HepG2 (cell line): ENCODE results near the gene EBF3. TPM values are rescaled to one million over a fixed set of nuclear protein-coding genes. Genes with fewer than 3 reads are reported as not detected.

ENCODE experiments used
- ATAC-seq: fragments of 200-7000 bp; cut with Tn5 transposase; 3 replicates; pipeline ENCODE4 v1.9.1; 2020; ENCODE audit warnings: mild to moderate bottlenecking, moderate library complexity
- BruUV-seq: library from RNA; stranded (reverse); fragments of 400-500 nt; replicated peaks from 2 replicates; lab custom pipeline; 2021; lab: Mats Ljungman, UMichigan
- CTCF ChIA-PET: fragments of 300-600 bp; formaldehyde crosslinking; extraction: SDS; loops from one replicate; lab custom pipeline; 2021; ENCODE audit warnings: low total read pairs, inconsistent platforms, low intra/inter-chr PET ratio; lab: Yijun Ruan, JAX
- POLR2A ChIA-PET: fragments of 350-600 bp; sonication (Branson Sonifier 250); formaldehyde crosslinking; loops from one replicate; lab custom pipeline; 2020; ENCODE audit warnings: antibody characterized with exemption, inconsistent platforms; lab: Yijun Ruan, JAX
- DNase-seq: peaks from one replicate; pipeline ENCODE4 v3.0.0-alpha.2; 2015; ENCODE audit warnings: low spot score
- FAIRE-seq: peaks from 3 replicates; lab custom pipeline; 2011; peaks lifted over from hg19 to GRCh38; lab: Jason Lieb, UNC
- H2AFZ ChIP-seq: one replicate; pipeline ENCODE4 v1.6.1; 2011; ENCODE audit warnings: low read length, inconsistent platforms
- H3K27ac ChIP-seq: fragments of 300-600 bp; 3 replicates; pipeline ENCODE4 v1.8.0; 2011; ENCODE audit warnings: mixed run types, mild to moderate bottlenecking, mixed read lengths, low read length, inconsistent platforms; ENCODE audit not compliant: insufficient read depth; ENCODE audit errors: extremely low read length
- H3K27me3 ChIP-seq, 2 experiments: fragments of 200-600 bp in 1 of 2; 2 replicates in 1 of 2; 3 replicates in 1 of 2; pipeline versions ENCODE4 v1.6.0 to v1.8.0; 2011; ENCODE audit warnings: low read length in 2 of 2, mild to moderate bottlenecking in 2 of 2, moderate library complexity in 2 of 2, inconsistent platforms in 1 of 2; ENCODE audit not compliant: insufficient read depth in 2 of 2, control insufficient read depth in 1 of 2
- H3K36me3 ChIP-seq, 2 experiments: fragments of 200-600 bp in 1 of 2; replicated peaks in 1 of 2; 2 replicates in 1 of 2; 3 replicates in 1 of 2; pipeline versions ENCODE4 v1.5.1 to v1.8.0; 2011; ENCODE audit warnings: low read length in 2 of 2, inconsistent platforms in 1 of 2; ENCODE audit not compliant: insufficient read depth in 2 of 2, control insufficient read depth in 1 of 2
- H3K4me1 ChIP-seq: 2 replicates; pipeline ENCODE4 v1.5.1; 2012; ENCODE audit warnings: low read length, inconsistent platforms; ENCODE audit not compliant: insufficient read depth
- H3K4me2 ChIP-seq: 2 replicates; pipeline ENCODE4 v1.6.0; 2011; ENCODE audit warnings: low read depth, low read length, inconsistent platforms
- H3K4me3 ChIP-seq, 3 experiments: fragments of 200-600 bp in 1 of 3; sonication (generic), shearing (Covaris generic) in 1 of 3; replicated peaks in 1 of 3; 2 replicates each; pipeline ENCODE4 v1.5.1; 2011 to 2016; ENCODE audit warnings: low read length in 3 of 3, inconsistent platforms in 2 of 3, low read depth in 2 of 3, mild to moderate bottlenecking in 2 of 3, control low read depth in 1 of 3, mixed read lengths in 1 of 3; ENCODE audit not compliant: insufficient read depth in 1 of 3
- H3K79me2 ChIP-seq: one replicate; pipeline ENCODE4 v1.6.1; 2011; ENCODE audit warnings: low read length, inconsistent platforms; ENCODE audit not compliant: insufficient read depth
- H3K9ac ChIP-seq: 2 replicates; pipeline ENCODE4 v1.6.0; 2011; ENCODE audit warnings: mild to moderate bottlenecking, low read depth, low read length, inconsistent platforms; ENCODE audit not compliant: insufficient read depth
- H3K9me3 ChIP-seq: 2 replicates; pipeline ENCODE4 v1.5.1; 2012; ENCODE audit warnings: mild to moderate bottlenecking, low read length
- H4K20me1 ChIP-seq: 2 replicates; pipeline ENCODE4 v1.6.0; 2011; ENCODE audit warnings: inconsistent platforms, mild to moderate bottlenecking, low read length, moderate library complexity; ENCODE audit not compliant: insufficient read depth
- AHR ChIP-seq: IDR thresholded peaks from 2 replicates; pipeline ENCODE4 v1.6.1; 2018; ENCODE audit warnings: missing genetic modification reagents, missing compliant biosample characterization
- BRCA1 ChIP-seq: sonication (generic); formaldehyde crosslinking; IDR thresholded peaks from 2 replicates; pipeline ENCODE4 v1.4.0; 2020; ENCODE audit warnings: missing genetic modification reagents
- GABPB1 ChIP-seq: IDR thresholded peaks from 2 replicates; pipeline ENCODE4 v1.6.1; 2016; ENCODE audit warnings: mild to moderate bottlenecking, missing genetic modification reagents, moderate library complexity, missing compliant biosample characterization
- HOXA3 ChIP-seq: sonication (generic); formaldehyde crosslinking; IDR thresholded peaks from 2 replicates; pipeline ENCODE4 v1.5.0; 2020; ENCODE audit warnings: missing genetic modification reagents
- HOXA9 ChIP-seq: sonication (generic); formaldehyde crosslinking; IDR thresholded peaks from 2 replicates; pipeline ENCODE4 v1.8.1; 2022; ENCODE audit warnings: missing genetic modification reagents, mild to moderate bottlenecking, moderate library complexity, borderline replicate concordance
- KLF15 ChIP-seq: sonication (generic); formaldehyde crosslinking; IDR thresholded peaks from 2 replicates; pipeline ENCODE4 v1.8.1; 2023; ENCODE audit warnings: borderline replicate concordance, mild to moderate bottlenecking, inconsistent platforms, missing genetic modification reagents, mixed read lengths
- MED13 ChIP-seq: sonication (generic); formaldehyde crosslinking; IDR thresholded peaks from 2 replicates; pipeline ENCODE4 v1.5.0; 2020; ENCODE audit warnings: missing genetic modification reagents
- MTA1 ChIP-seq: sonication (generic); formaldehyde crosslinking; IDR thresholded peaks from 2 replicates; pipeline ENCODE4 v1.4.0; 2020; ENCODE audit warnings: missing genetic modification reagents, mild to moderate bottlenecking, borderline replicate concordance
- NR2F2 ChIP-seq: IDR thresholded peaks from 2 replicates; pipeline ENCODE4 v1.6.1; 2012; ENCODE audit warnings: low read depth, inconsistent platforms, borderline replicate concordance
- RFX3 ChIP-seq: IDR thresholded peaks from 2 replicates; pipeline ENCODE4 v1.6.1; 2016; ENCODE audit warnings: missing biosample characterization, missing genetic modification reagents
- STAT6 ChIP-seq: sonication (generic); formaldehyde crosslinking; IDR thresholded peaks from 2 replicates; pipeline ENCODE4 v1.4.0; 2020; ENCODE audit warnings: missing genetic modification reagents, mild to moderate bottlenecking, borderline replicate concordance
- THAP9 ChIP-seq: sonication (generic); formaldehyde crosslinking; IDR thresholded peaks from 2 replicates; pipeline ENCODE4; 2020; ENCODE audit warnings: missing genetic modification reagents, mild to moderate bottlenecking, borderline replicate concordance
- U2AF1 ChIP-seq: fragments of 200-400 bp; formaldehyde crosslinking; optimal IDR thresholded peaks from 2 replicates; pipeline ENCODE3; 2017; ENCODE audit warnings: mild to moderate bottlenecking, low read depth, low read length
- ZNF530 ChIP-seq: sonication (generic); formaldehyde crosslinking; IDR thresholded peaks from 2 replicates; pipeline ENCODE4 v1.5.0; 2020; ENCODE audit warnings: low read depth, mild to moderate bottlenecking, missing genetic modification reagents
- ZNF652 ChIP-seq: IDR thresholded peaks from 2 replicates; pipeline ENCODE4 v1.6.1; 2016; ENCODE audit warnings: low read depth, borderline replicate concordance
- ZUFSP ChIP-seq: sonication (generic); formaldehyde crosslinking; IDR thresholded peaks from 2 replicates; pipeline ENCODE4 v1.9.0; 2021; ENCODE audit warnings: missing genetic modification reagents, mild to moderate bottlenecking, borderline replicate concordance
- WGBS: methylation state at CpG from one replicate; pipeline ENCODE4 v1.1.6; 2017; ENCODE audit warnings: low lambda C conversion rate; 5-methylcytosine and 5-hydroxymethylcytosine counted together
- in situ Hi-C: cut with HindIII; loops from 2 replicates; pipeline ENCODE4 v1.10.0; 2017; ENCODE audit warnings: low pct_unique_long_range_greater_than_20kb; ENCODE audit not compliant: extremely low pct_ligation_motif_present
- intact Hi-C: fragments of 100-400 bp; cut with micrococcal nuclease; formaldehyde crosslinking; loops from one replicate; pipeline ENCODE4 v1.10.0; 2022; ENCODE audit not compliant: unreplicated experiment
- polyA plus RNA-seq, 8 experiments: library from polyadenylated mRNA; depleted of rRNA in 3 of 8; stranded (reverse) in 7 of 8; unstranded in 1 of 8; fragments of >200 nt; fragmentation: Illumina TruSeq in 4 of 8; extraction: Trizol in 4 of 8; gene quantifications; 2 replicates each; pipeline versions ENCODE4 v1.2.1 to v1.2.3, GENCODE V29; 2011 to 2016; ENCODE audit warnings: low read depth in 4 of 8, missing spikeins in 1 of 8, mixed read lengths in 1 of 8; ENCODE audit not compliant: insufficient read depth in 1 of 8
- total RNA-seq, 5 experiments: library from RNA; depleted of rRNA; stranded (reverse); fragments of >200 nt; fragmentation: Illumina TruSeq; extraction: Trizol; gene quantifications; 2 replicates each; pipeline ENCODE4 v1.2.3, GENCODE V29; 2016; ENCODE audit warnings: low read depth in 1 of 5
- TF ChIP-seq, protein P1 (sequence below): sonication (generic); formaldehyde crosslinking; IDR thresholded peaks from 2 replicates; pipeline ENCODE4 v1.4.0; 2020; ENCODE audit warnings: missing genetic modification reagents

The EBF3 gene
- total and polyA plus RNA-seq, 2 of the 13 experiments (the other 11 are each of a cell fraction or from before 2014, with no cell fraction given) = not detected

DNA sequence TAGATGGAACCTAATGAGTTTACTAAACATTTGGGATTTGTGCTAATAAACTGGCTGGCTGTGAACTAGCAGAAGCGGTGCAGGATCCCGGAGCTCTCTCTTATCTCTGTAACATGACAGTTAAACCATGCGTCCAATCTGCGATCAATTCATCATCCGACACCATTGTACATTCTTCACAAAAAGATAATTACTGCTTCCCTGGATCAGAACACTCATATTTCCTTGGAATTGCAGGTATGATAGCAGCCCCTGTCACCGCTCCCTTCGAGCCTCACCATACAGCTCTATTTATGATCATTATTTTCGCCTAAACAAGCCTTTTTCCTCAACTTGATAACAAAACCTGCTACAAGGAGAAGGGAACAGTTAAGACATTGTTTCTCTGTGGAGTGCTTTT is 18.5 kb downstream of the EBF3 start:
- 65% methylated on average over 8 of the region's 8 CpGs for WGBS
- Histone ChIP-seq H3K4me1 (no peaks in the 10 kb centered on the region), H3K4me3 (no peak overlapping the region), H3K27me3 (peaks cover 5 to 48% of the 10 kb centered on the region in 2 experiments; a peak in 4 of 5 replicates), H3K4me2 (no peak overlapping the region), H3K9ac (no peak overlapping the region), H4K20me1 (no peaks in the 10 kb centered on the region), H2AFZ (no peak overlapping the region), H3K36me3 (no peaks in the 10 kb centered on the region), H3K9me3 (no peaks in the 10 kb centered on the region), H3K79me2 (no peaks in the 10 kb centered on the region), H3K27ac (no peak overlapping the region)
- POLR2A ChIA-PET = no interaction called here
- in situ Hi-C loops = no loop called here
- FAIRE-seq (no peak), ATAC-seq (no peak), DNase-seq (no peak)
- BruUV-seq = no TSS peak
- intact Hi-C loops = no loop called here
- CTCF ChIA-PET = no interaction called here
- TF ChIP-seq RFX3 (CRISPR knock-in tag) (no peak), NR2F2 (no peak), U2AF1 (no peak), BRCA1 (CRISPR knock-in tag) (no peak), MED13 (CRISPR knock-in tag) (no peak), ZNF652 (CRISPR knock-in tag) (no peak), KLF15 (CRISPR knock-in tag) (no peak), ZNF530 (CRISPR knock-in tag) (no peak), THAP9 (CRISPR knock-in tag) (no peak), MTA1 (CRISPR knock-in tag) (no peak), HOXA3 (no peak), STAT6 (CRISPR knock-in tag) (no peak), AHR (CRISPR knock-in tag) (no peak), GABPB1 (CRISPR knock-in tag) (no peak), ZUFSP (no peak), HOXA9 (CRISPR knock-in tag) (no peak)
- TF ChIP-seq, protein P1, sequence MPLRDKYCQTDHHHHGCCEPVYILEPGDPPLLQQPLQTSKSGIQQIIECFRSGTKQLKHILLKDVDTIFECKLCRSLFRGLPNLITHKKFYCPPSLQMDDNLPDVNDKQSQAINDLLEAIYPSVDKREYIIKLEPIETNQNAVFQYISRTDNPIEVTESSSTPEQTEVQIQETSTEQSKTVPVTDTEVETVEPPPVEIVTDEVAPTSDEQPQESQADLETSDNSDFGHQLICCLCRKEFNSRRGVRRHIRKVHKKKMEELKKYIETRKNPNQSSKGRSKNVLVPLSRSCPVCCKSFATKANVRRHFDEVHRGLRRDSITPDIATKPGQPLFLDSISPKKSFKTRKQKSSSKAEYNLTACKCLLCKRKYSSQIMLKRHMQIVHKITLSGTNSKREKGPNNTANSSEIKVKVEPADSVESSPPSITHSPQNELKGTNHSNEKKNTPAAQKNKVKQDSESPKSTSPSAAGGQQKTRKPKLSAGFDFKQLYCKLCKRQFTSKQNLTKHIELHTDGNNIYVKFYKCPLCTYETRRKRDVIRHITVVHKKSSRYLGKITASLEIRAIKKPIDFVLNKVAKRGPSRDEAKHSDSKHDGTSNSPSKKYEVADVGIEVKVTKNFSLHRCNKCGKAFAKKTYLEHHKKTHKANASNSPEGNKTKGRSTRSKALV = no peak
